HG03064 (cell line): ENCODE data around the gene NCOA6.
A peak's percentile ranks its signal among the peaks of the same experiment; 100 is the strongest.
"Not testable (repeated sequence)": the region's sequence is repeated elsewhere in the genome, so short reads cannot be mapped to it uniquely, and the experiment has no call there.

Experiments used
- ATAC-seq: cut with Tn5 transposase; IDR thresholded peaks from one replicate; pipeline ENCODE4 v1.9.1; 2021; ENCODE audit warnings: low read depth; ENCODE audit not compliant: unreplicated experiment

Gene NCOA6

DNA sequence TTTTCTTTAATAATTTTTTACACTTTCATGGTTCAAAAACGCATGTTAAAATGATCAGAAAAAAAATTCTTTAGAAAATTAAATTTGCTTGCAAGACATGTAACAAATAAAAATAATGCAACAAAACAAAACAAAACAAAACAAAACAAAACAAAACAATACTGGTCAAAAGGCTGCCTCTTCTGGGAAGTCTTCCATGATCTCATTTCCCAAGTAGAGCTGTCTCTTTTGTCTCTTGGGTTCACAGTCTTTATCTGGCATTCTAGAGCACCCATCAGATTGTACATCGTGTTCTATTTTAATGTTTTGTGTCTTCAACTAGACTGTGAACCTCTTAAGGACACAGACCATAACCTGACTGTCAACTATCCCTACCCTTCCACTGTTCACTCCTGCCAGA is 96.0 kb downstream of the NCOA6 start:
- ATAC-seq = no peak

DNA sequence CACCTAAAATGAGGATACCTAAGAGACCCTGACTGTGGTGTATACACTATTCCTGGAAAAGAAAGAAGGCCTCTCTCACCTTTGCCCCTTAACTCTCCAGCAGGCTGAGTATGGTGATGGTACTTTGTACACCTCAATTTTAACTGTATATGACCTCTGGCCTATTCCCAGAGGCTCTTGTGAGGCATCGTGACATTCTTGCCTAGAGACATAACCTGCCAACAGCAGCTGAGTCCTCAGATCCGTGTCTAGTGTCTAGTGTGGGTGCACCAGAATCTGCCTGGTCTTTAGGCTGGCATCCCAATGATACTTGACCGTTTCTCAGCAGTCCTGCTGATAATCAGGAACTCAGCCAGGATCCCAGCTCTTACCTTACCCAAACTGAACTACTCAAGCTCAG is 101.3 kb downstream of the NCOA6 start:
- ATAC-seq = no peak

DNA sequence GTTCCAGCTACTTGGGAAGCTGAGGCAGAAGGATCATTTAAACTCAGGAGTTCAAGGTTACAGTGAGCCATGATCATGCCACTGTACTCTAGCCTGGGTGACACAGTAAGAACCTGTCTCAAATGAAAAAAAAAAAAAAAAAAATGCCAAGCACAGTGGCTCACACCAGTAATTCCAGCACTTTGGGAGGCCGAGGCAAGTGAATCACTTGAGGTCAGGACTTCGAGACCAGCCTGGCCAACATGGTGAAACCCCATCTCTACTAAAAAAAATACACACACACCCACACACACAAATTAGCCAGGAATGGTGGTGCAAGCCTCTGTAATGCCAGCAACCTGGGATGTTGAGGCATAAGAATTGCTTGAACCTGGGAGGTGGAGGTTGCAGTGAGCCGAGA is 102.9 kb downstream of the NCOA6 start:
- ATAC-seq = not testable (repeated sequence)

DNA sequence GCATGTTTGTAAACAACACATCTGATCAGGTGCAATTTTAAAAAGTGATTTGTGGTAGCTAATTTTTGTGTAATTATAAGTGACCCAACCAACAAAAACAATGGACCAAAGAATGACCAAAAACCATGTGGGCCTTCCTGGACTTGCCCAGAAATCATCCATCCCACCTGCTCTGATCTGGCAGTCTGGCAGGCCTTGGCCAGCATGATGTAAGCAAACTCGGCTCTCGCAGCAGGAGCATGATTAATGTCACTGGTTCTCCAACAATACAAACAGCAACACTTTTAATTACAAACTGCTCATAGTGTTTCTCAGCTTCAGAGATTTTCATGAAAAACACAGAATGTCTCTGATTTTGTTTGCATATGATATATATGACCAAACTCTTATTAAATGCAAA is 105.2 kb downstream of the NCOA6 start:
- ATAC-seq = no peak

DNA sequence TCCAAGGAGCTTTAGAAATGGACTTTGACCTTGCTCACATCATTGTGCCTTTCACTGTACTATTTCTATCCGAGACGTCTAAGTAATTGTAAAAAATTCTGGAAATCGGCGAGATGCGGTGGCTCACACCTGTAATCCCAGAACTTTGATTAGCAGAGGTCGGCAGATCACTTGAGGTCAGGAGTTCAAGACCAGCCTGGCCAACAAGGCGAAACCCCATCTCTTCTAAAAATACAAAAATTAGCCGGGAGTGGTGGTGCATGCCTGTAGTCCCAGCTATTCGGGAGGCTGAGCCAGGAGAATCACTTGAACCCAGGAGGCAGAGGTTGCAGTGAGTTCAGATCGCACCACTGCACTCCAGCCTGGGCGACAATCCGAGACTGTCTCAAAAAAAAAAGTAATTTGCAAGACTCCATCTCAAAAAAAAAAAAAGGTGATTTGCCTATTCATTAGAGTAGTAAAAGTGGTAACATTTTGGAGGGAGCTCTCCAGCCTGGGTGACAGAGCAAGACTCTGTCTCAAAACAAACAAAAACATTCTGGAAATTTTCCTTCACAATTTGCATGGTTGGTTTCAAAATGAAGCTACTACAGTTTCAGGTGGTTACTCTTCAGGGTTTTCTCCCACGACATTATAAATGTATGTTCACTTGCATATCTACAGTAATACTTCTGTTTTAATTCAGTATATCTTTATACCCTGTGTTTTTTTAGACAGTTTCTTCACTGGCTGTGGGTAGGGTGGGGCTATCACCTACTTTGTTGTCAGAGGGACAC is 106.0 kb downstream of the NCOA6 start:
- ATAC-seq = peak; percentile 53

DNA sequence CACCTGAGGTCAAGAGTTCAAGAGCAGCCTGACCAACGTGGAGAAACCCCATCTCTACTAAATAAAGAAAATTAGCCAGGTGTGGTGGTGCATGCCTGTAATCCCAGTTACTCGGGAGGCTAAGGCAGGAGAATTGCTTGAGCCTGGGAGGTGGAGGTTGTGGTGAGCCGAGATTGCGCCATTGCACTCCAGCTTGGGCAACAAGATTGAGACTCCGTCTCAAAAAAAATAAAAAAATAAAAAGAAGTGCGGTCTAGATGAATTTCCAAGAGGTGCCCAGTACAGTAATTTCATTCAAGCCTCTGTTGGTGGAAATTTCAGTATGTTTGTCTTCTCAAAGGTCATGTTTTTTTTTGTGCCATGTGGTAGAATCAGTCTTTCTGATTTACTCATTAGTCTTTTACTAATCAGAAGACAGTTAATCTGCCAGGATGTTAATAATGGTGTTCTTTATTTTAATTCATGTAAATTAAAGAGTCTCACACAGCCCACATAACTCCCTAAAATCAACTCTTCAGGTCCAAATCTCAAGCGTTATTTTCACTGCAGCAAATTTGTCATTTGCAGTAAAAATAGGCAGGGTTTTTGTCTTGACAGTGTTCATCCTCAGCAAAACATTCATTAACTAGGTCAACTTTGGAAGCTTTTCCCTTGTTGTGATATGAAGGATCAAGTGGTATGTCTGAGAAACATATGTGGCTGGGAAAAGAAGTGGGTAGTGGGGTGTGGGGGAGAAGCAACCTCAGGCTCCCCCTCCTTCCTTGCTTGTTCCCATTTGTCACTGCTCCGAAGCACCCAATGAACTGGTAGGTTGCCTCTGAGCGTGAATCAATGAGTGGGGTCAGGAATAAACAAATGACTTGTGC is 108.0 kb downstream of the NCOA6 start:
- no peak for ATAC-seq

DNA sequence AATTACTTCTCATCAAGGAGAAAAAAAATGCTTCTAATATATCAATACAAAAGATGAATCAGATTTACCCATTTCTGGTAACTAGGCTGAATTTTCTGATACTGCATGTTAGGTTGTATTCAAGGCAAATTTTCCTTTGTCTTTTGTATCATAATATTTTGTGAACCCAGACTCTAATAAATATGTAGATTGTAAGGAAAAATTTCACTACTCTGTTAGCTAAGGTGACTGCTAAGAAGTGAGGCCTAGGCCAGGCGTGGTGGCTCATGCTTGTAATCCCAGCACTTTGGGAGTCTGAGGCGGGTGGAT is 108.6 kb downstream of the NCOA6 start:
- ATAC-seq = no peak

DNA sequence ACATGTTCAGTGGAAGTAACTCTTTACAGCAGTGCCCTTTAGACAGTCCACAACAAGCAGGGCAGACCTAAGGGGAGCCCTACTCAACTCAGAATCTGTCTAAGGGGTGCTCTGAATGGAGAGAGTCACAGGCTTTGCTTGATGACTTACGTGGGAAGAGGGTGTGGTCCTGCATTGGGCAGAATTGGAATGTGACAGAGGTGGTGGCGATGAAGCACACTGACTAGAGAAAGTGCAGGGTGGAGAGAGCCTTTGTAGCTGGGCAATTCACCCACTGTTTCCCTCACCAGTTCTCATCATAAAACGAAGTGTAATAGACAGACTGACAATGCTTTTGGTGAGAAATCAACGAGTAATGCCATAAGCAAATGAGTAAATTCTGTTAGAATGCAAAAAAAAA is 110.1 kb downstream of the NCOA6 start:
- no peak for ATAC-seq

DNA sequence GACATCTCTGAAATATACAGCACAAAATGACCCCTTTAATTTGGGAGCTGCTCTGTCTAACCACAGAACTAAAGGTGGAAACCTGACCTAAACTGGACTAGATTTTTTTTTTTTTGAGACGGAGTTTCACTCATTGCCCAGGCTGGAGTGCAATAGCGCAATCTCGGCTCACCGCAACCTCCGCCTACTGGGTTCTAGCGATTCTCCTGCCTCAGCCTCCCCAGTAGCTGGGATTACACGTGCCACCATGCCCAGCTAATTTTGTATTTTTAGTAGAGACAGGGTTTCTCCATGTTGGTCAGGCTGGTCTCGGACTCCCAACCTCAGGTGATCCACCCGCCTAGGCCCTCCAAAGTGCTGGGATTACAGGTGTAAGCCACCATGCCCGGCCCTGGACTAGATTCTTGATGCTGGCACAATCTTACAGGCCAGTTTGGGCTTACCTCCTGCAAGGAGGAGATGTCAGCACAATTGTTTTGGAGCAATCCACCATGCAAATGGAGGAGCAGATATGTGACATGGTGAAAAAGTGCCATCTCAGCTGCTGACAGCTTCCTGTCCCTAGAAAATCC is 111.4 kb downstream of the NCOA6 start:
- not testable (repeated sequence) for ATAC-seq

DNA sequence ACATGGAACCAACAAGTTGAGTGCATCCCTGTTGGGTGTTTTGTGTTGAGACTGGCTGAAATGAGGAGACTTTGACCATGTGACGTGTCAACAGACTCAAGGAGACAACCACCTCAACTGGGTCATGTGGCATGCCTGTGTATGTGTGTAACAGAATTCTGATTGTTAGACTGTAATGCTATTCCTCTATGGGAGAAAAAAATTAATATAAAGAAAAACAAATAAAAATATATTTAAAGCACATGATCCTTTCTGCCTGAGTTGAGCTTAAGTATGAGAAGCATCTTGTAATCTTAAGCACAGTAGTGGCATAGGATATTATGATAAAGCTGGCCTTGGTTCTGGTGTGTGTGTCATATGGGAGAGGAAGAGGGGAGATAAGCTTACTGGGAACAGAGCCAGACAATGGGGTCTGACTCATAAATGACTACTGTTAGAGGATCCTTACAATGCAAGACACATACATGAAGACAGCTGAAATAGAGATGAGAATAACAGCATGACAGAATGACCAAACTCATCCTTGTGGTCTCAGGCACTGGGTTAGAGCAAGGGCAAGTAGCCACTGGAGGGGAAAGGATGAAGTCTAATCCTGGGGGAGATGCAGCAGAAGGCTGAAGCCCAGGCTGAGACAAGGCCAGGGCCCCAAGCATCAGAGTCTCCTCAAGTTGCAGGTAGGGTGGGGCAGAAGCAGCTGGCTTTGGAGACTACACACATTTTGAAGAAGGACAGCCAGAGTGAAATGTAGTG is 112.1 kb downstream of the NCOA6 start:
- no peak for ATAC-seq

DNA sequence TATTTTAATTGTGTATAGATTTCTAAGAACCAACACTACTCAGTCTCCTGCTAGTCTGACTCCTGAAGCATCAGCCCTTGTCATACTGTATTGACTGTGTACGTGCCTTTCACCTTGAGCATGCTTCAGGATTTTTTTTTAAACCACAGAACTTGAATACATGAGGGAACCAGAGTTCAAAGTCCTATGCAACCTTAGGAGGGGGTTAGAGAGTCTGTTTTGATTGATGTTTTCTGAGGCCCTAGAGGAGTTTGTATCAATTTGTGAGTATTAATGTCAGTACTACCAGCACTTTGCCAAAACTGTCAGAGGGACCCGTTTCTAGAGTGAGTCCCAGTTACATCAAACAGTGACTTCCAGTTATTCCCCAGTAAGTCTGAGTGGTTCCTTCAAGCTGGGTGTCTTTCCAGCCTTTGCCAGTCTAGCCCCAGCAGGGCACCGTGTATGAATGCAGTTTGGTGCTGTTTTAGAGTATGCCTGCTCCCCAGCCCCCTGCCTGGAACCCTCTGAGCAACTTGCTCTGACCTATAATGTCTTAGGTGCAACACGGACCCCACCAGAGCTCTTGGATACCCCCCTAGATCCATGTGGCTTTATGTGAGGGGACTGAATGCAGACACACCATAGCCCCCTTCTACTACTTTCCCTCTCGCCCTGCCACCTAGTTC is 112.8 kb downstream of the NCOA6 start:
- no peak for ATAC-seq

DNA sequence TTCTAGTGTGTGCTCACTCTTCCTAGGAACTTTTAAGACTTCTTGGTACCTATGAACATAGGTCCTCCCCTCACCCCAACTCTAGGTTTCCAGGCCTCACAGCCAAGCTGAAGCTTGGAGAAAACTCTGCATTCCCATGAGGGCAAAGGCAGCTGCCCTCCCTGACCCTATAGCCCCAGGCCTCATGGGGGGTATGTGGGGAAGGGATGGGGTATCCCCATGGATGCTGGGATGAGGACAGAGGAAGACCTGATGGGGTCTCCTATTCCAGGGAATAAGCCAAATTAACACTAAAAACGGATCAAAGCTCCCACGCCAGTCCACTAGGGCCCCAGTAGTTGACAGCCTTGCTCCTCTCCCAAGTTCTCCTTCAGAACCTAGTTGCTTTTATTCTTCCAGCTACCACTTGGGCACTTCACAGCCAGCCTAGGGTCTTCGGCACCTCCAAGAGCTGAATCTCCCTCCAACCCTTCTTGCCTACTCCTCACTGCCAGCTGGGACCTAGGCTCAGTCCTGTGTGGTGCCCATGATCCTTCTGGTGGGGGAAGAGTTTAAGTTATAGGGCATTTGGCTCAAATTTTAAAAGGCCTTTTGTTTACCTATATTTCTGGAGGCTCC is 113.5 kb downstream of the NCOA6 start:
- ATAC-seq = no peak

DNA sequence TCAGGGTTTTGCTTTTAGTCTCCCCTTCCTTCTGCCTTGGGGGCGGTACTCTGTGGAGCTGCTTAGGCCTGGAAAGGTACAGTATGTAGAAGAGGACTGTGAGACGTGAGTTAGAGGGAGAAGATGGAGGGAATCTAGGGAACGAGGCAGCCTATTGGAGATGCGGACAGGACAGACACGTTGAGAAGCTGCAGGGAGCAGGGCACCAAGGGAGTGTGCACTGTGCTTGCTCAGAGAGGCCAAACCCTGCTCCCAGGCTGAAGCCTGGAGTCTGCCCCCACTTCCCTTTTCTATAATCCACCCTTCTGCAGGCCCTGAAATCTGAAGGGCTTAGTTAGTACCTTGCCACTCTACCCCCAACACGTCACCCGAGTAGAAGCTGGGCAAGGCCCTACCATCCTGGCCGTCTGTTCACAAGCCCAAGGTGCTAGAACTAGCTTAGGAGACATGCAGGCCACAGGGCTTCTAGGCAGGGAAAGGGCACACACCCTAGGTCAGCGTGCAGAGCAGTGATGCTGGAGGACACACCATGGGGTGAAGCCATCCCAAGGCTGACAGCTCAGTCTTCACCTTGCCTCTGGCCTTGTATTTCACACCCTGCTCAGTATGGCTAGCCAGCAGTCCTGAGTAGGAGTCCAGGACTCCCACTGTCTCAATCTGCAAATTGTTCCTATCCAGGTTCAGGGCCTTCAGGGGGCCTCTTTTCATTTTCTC is 114.4 kb downstream of the NCOA6 start:
- no peak for ATAC-seq

DNA sequence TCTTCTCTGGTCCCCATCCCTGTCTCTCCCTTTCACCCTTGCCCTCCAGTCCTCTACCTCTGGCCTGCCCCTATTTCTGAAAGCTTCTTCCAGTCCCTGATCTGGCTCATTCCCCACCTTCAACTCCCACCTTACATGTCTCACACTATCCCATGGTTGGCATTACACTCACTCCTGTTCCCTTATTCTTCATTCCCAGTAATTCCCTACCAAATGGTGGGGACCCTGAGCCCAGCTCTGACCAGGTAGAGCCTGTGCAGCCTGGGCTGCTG is 114.9 kb downstream of the NCOA6 start:
- ATAC-seq = no peak

DNA sequence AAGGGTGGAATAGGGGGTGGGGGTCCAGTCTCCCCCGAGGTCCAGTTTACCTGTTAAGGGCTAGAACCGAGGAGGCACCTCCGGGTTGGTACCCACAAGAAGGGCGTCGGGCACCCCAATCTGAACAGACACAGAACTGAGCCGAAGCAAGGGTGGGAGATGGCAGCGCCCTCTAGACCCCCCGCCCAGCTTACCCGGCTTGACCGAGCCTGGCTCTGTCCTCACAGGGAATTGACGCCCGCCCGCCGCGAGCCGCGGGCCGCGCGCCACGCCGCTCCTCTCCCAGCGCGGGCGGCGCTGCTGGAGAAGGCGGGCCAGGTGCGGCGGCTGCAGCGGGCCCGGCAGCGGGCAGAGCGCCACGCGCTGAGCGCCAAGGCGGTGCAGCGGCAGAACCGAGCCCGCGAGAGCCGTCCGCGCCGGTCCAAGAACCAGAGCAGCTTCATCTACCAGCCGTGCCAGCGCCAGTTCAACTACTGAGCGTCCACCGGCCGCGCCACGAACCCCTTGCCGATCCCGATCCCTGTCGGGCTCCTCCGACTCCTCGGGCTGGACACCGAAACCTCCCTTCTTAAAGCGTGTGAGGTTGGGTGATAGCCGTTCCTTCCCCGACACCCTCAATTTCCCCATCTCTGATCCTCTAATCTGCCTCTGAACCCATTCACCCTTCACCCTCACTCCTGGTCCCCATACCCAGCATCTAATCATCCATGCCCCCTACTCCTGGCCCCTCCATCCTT is 115.5 kb downstream of the NCOA6 start:
- ATAC-seq = no peak

DNA sequence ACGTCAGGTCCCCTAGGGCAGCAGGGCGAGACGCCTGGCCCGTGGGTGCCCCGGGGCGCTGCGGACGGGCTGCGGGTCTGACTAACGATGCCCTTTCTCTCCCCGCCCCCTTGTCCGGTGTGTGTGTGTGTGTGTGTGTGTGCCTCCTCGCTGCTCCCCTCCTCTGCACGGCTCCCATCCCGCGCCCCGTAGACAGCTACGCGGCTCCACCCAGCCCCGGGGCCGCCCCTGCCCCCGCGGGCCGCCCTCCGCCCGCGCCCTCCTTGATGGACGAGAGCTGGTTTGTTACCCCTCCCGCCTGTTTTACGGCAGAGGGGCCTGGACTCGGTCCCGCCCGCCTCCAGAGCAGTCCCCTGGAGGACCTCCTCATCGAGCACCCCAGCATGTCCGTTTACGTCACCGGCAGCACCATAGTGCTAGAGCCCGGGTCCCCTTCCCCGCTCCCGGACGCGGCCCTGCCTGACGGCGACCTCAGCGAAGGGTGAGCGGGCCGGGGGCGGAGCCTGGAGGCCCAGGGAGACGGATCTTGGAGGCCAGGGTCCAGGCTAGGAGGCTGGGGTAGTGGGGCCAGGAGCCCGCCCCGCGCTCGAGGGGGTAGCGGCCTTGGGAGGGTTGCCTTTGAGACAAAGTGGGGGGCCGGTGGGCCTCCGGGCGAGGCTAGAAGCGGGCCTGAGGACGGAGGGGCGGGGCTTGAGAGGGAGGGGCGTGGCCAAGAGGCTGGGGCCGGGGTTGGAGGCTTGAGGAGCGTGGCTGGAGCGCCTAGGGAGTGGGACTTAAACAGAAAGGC is 116.2 kb downstream of the NCOA6 start:
- no peak for ATAC-seq

DNA sequence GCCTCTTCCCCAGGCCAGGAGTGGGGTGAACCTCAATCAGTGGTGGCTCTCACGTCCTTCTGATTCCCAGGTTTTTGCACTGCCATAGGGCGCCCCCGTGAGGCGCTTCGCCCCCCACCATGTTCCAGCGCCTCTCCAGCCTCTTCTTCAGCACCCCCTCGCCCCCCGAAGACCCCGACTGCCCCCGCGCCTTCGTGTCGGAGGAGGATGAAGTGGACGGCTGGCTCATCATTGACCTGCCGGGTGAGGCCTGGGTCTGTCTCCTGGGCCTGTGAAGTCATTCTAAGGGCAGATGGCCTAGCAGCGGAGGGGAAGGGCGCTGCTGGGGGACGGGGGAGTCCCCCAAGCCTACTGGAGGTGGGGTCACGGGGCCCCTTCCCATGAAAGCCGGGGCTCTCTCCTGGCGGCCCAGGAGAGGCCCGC is 116.8 kb downstream of the NCOA6 start:
- ATAC-seq = no peak
